Activated CD8-positive, alpha-beta memory T cell treated with anti-CD3 and anti-CD28 coated beads, Interleukin-2, amount 50 U/mL, for 48 hours (primary cell): Measurements from ENCODE around the gene KRTAP5-2.
"Not testable (repeated sequence)": the region's sequence is repeated elsewhere in the genome, so short reads cannot be mapped to it uniquely, and the experiment has no call there.

ENCODE experiments used
- DNase-seq: peaks from one replicate; pipeline ENCODE4 v3.0.0-alpha.2; 2020

Gene KRTAP5-2

DNA sequence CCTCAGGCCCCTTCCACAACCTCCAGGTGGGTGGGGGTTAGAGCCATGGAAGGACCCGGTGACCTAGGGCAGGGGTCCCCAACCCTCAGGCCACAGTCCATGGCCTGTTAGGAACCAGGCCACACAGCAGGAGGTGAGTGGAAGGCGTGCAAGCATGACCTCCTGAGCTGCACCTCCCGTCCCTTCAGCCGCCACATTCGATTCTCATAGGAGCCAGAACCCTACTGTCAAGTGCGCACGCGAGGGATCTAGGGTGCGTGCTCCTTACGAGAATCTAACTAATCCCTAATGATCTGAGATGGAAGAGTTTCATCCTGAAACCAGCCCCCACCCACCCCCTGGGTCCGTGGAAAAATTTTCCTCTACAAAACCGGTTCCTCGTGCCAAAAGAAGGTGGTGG, 27.4 kb upstream of the KRTAP5-2 start:
- DNase-seq = no peak

DNA sequence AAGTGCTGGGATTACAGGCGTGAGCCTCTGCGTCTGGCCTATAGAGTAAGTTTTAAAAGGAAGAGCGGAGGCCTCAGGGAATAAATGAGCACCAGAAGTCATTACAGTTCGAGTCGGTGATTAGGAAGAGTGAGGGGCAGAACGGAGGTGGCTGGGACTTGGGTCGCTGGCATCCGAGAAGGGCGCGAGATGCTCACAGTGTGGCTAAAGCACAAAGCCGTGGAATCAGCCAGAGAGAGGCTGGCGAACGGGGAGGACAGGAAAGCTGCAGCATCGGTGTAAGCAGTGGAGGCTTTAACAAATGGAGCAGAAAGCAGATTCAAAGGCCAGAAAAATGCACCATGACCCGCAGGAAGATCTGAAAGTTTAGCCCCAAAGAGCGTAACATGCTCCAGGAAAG, 26.5 kb upstream of the KRTAP5-2 start:
- DNase-seq = no peak

DNA sequence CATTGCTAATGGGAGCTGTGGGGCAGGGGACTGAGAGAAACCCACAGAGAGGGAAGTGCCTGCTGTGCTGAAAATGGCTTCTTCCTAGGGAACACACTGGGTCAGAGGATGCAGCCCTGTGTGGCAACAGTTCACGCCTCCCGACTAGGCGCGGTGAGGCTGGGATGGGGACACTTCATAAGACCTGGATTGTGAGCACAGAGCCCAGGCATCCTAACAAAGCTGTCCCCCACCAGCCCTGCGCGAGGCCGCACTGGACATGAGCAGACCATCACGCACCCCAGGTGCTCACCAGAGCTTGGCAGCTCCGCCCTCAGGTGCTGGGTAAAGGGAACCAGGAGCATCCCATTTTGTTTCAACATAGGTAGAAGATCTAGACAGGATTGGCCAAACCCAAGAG, 25.6 kb upstream of the KRTAP5-2 start:
- no peak for DNase-seq

DNA sequence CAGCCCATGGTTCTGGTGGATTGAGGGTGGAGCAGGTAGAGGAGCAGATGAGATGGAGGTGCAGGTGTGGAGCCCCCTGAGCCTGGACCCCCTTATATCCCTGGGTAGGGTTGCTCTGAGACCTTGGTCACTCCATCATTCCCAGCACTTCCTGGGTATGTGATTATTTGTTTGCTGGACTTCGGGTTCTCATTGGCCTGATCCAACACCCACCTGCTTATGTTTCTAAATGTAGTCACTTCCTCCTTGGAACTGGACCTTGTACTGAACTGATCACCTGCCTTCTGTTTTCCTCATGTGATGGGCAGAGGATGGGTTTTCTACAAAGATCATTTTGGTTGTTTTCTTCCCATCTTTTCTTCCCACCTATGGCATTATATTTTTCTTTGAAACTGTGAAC, 24.0 kb upstream of the KRTAP5-2 start, which contains the start of gene KRTAP5-4:
Gene KRTAP5-4 (minus strand): TSS at position 53 of the 400 bp plus-strand sequence. CDS start 45 bp downstream, at position 8.
- no peak for DNase-seq

DNA sequence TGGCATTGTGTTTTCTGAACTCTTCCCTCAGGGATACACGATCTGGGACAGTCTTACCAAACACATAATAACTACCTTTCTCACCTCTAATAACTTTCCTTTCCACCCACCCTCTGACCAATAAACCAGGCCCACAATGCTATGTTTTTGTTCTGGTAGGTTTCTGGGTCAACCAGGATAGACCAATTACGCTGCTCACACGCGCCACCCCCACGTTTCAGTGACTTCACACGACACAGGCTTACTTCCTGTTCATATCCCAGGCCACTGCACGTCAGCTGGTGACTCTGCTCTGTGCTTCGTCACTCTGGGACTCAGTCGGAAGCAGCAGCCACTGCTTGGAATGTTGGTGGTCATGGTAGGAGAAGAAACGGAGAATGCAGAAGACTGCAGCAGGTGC, 21.4 kb upstream of the KRTAP5-2 start:
- no peak for DNase-seq

DNA sequence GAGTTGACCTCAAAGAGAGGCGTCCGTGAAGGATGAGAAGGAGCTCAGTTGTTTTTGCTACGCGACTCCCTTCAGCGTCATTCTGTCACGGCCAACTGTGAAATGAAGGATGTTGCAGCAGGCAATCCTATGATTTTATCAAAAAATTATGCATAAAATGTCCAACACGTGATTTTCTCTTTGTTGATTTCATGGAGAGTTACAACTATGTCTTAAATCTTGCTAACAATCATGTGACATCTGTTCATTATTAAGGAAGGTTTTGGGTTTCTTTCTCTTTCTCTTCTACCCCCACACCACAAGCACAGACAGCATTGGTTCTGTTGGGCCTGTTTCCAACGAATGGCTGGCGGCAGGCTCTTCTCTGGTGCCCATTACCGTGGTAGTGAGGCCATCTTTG, 20.1 kb upstream of the KRTAP5-2 start:
- DNase-seq = no peak

DNA sequence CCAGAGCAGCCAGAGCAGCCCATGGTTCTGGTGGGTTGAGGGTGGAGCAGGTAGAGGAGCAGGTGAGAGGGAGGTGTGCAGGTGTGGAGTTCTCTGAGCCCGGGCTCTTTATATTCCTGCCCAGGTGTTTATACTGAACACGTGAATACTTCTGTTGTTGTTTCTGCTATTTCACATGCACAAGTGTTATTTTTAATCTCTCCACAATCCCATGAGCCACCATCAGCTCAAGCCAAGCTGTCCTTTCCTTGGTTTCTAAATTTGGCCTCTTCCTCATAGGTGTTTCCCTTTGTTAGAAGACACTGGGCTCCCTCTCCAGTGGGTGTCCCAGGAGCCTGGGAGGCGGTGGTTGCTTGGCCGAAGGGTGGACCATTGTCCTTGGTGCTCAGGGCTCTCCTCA, 10.3 kb upstream of the KRTAP5-2 start, which contains the start of gene KRTAP5-3:
Gene KRTAP5-3 (minus strand): TSS at position 101 of the 400 bp plus-strand sequence. CDS start 78 bp downstream, at position 23.
- DNase-seq = no peak

DNA sequence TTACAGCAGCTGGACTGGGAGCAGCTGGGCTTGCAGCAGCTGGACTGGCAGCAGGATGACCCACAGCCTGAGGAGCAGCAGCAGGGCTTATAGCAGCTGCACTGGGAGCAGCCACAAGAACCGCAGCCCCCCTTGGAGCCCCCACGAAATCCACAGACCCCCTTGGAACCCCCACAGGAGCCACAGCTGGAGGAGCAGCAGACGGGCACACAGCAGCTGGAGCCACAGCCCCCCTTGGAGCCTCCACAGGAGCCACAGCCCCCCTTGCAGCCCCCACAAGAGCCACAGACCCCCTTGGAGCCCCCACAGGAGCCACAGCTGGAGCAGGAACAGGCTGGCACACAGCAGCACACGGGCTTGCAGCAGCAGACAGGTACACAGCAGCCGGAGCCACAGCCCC, 9.8 kb upstream of the KRTAP5-2 start:
- not testable (repeated sequence) for DNase-seq

DNA sequence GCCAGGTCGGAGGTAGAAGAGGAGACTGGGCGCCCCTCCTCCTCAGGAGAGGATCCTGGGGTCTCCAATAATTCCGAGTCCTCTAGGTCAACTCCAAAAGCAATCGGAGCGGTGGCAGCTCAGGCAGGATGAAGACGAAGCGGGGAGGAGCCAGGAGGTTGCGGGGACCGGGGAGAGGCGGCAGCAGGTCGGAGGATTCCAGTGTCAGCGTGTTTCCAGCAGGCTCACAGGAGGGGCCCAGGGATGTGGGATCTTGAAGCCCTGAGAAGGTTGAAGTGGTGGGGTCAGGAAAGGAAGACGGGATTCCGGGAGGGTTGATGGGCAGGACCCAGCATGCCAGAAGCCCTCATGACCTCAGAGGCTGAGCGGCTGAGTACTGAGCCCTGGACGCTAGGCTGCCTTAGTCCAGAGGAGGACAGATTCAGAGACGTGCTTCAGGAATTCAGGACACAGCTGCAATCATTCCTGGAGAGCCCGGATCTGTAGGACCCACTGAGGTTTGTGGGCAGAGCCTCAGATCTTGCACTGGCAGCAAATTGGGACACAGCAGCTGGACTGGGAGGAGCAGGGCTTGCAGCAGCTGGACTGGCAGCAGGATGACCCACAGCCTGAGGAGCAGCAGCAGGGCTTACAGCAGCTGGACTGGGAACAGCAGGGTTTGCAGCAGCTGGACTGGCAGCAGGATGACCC, 9.2 kb upstream of the KRTAP5-2 start:
- DNase-seq = not testable (repeated sequence)

DNA sequence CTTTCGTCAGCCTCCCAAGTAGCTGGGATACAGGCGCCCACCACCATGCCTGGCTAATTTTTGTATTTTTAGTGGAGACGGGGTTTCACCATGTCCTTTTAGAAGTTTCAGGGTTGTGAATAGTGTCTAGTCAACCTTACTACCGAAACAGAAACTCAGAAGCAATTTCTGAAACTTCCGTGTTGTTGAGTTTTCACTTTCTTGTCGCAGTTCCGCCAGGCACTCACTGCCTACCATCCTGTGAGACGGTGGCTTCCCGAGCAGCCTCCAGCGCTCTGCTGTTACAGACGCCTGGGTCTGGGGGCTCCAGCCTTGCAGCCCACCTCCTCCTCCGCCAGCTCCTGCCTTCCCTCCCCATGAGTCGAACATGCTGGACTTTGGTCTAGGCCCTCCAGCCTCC, 7.8 kb upstream of the KRTAP5-2 start:
- not testable (repeated sequence) for DNase-seq

DNA sequence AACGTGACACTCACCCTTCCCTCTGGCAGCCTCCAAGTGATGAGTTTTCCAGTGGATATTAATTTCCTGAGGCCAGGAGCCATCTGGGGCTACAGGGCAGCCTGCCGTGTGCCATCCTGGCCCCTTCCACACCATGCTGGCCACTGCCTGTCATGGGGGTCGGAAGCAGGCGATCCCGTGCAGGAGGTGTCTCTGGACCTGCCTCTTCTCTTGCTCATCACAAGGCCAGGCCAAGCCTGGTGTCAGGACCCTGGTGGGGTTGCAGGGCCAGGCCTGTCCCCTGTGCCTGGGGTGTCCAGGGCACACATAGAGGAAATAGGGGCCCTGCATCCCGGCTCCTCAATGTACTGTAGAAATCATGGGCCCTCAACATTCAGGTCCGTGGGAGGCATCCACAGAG, 6.6 kb upstream of the KRTAP5-2 start:
- no peak for DNase-seq

DNA sequence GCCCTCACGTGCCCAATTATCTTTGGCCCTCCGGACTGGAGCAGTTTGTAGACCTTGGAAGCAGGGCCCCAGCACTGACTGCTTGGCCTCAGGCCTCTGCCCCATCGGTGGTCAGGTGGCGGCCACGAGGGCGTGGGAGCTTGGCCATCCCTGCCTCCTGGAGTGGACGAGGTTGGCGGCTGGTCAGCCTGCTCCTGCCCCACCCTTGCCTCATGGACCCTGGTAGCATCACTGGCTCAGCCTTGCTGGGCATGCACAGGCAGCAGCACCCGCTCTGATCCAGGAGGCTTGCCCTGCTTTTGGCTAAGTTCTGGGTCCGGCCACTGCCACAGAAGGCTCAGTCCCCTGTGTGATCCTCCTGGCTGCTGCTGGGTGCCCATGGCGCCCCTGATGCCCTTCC, 6.1 kb upstream of the KRTAP5-2 start:
- DNase-seq = no peak

DNA sequence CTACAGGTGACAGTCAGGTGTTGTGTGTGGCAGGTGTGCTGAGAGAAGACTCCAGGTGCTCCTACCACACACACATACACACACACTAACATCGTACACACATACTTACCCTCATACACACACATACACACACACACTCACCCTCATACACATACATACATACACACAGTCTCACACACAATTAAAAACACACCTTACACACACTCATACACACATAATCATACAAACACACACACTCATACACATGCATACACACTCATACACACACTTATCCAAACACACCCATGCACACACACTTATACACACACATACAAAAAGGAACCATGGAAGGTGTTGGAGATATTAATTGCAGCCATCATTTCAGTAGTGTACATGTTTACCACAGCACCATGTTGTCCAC, 5.5 kb upstream of the KRTAP5-2 start:
- DNase-seq = no peak

DNA sequence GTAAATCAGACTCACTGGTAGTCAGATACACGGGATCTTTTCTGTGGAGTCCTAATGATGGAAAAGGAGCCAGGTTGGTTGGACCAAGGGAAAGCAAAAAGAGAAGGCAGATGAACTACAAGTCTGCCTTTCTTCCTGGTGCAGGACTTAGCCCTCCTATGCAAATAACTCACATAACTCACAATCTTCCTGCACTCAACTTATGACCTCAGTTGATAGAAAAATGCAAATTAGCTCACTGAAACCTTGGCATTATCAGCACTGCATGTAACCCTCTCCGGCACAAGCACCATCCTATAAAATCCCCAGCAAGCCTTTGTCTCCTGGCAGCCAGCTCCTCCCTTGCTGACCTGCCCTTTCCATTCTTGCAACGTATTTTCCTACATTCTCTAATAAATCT, 3.6 kb upstream of the KRTAP5-2 start:
- not testable (repeated sequence) for DNase-seq

DNA sequence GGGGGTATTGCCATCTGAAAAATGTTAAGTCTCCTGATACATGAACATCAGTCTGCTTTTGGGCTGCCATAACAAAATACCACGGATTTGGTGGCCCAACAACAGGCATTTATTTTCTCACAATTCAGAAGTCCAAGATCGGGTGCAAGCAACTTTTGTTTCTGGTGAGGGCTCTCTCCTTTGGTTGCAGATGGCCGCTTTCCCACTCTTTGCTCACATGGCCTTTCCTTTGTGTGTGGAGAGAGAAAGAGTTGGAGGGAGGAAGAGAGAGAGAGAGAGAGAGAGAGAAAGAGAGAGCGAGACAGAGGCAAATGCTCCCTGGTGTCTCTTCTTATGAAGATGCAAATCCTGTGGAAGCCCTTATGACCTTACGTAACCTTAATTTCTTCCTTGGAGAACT, 2.5 kb upstream of the KRTAP5-2 start:
- DNase-seq = no peak

DNA sequence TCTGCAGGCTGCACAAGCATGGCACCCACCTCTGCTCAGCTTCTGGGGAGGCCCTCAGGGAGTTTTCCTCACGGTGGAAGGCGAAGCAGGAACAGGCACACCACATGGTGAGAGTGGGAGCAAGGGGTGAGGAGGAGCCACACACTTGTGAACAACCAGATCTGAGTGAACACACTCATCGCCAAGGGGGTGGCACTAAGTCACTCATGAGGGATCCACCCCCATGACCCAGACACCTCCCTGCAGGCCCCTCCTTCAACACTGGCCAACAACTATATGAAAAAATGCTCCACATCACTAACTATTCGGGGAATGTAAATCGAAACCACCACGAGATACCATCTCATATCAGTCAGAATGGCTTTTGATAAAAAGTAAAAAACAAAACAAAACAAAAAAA, 722 bp upstream of the KRTAP5-2 start:
- DNase-seq = no peak

DNA sequence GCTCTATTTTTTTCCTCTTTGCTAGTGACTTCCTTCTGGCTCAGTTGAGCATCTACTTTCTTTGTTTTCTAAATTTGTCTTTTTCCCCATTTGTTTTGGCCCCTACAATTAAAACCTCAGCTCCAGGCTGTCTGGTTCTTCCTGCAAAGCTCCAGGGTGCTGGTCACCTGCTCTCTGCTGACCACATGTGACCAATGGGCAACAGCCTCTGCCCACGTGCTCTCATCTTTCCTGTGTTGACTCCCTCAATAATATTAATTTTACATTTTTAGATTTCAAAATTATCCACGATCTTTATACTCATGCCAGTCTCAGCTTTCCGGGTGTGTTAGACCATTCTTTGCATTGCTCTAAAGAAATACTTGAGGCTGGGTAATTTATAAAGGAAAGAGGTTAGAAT, 312 bp upstream of the KRTAP5-2 start:
- DNase-seq = not testable (repeated sequence)

DNA sequence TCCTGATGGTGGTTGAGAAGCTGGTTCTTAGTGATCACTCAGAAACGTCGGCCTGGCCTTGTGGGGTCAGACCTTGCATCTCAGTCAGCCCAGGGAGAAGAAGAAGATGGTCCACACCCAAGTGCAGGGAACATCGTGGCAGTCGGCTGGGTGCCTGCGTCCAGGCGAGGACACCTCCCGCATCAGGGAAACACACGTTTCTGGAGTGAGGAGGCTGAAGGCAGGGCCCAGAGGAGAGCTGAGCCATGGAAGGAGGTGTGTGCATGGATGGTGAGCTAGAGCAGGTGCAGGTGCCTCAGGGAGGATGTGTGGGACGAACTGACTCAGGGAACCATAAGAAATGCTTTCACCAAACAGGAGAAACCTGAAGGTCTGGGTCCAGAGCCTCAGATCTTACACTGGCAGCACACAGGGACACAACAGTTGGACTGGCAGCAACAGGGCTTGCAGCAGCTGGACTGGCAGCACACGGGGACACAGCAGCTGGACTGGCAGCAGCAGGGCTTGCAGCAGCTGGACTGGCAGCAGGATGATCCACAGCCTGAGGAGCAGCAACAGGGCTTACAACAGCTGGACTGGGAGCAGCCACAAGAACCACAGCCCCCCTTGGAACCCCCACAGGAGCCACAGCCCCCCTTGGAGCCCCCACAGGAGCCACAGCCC, 632 bp downstream of the KRTAP5-2 start:
- DNase-seq = no peak

DNA sequence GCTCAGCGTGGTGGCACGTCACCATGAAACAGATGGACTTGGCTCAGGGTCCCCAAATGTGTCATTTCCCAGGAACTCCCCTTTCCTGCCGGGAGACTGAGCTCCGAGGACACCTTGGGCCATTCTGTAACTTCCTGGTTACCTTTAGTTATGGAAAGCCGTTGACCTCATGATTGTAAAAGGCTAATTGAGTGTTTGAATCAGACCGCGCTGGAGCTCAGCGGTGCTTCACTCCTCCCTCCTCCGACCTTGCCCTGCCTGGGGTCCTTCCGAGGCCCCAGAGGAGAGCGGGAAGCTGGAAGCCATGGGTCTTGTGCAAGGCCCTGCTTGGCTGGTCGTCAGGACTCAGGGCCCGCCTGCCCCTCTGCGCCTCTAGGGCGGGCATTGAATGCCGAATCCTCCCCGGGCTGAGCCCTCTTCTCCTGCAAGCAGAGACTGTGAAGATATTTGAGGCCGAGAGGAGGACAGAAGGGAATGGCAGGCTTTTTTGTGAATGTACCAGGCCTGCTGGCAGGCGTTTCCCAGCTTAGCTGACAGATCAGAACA, 1.4 kb downstream of the KRTAP5-2 start:
- DNase-seq = not testable (repeated sequence)

DNA sequence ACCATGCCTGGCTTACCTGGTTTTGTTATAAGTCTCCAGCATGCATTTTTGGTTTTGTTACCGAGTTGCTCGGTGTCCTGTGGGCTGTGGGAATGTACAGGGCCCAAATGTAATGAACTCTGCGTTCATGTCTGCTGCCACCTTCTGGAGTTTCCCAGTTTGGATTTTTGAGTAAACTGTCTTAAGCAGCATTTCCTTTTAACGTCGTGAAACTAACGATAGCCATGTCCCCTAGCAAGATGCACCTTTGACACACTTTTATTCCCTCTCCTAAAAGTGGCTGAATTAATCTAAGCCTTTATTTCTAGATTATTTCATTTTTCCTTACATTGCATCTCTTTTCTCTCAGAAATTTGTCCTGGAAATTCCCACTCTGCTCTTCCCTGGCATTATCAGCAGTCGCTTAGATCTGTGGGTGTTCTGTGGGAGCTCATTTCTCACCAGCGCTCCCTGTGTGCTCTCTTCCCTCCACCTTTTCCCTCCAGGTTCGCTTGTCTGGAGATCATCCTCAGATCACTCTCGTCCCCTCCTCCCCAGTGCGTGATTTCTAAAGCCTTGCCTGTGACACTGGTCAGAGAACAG, 2.0 kb downstream of the KRTAP5-2 start:
- DNase-seq = not testable (repeated sequence)

DNA sequence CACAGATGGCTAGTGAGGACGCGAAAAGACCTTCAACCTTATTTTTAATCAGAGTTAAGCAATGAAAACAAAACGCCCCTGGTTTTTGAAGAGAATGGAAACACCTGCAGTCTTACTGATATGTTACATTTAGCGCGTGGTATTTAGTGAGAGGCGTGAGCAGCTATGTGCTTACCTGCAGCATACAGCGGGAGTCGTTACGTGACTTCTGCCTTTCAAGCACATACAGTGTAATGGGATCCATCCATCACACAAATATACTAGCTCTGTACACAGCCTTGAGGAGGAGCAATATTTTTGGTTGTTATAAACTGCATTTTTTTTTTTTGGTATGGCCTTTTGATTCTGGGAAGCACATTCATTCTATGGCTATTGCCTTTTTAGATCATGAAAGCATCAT, 5.5 kb downstream of the KRTAP5-2 start:
- DNase-seq = no peak

DNA sequence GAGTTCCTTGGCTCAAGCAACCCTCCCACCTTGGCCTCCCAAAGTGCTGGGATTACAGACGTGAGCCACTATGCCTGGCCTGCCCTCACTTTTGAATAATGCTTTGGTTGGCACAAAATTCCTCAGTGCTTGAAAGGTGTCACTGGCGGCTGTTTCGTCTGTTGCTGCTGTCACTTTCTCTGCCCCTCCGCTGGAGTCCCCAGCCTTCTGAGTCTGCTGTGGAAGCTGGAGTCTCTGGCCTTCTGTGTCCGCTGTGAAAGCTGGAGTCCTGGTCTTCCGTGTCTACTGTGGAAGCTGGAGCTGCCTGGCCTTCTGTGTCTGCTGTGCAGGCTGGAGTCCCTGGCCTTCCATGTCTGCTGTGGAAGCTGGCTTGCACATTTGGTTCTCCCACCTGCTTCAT, 8.1 kb downstream of the KRTAP5-2 start:
- DNase-seq = no peak

DNA sequence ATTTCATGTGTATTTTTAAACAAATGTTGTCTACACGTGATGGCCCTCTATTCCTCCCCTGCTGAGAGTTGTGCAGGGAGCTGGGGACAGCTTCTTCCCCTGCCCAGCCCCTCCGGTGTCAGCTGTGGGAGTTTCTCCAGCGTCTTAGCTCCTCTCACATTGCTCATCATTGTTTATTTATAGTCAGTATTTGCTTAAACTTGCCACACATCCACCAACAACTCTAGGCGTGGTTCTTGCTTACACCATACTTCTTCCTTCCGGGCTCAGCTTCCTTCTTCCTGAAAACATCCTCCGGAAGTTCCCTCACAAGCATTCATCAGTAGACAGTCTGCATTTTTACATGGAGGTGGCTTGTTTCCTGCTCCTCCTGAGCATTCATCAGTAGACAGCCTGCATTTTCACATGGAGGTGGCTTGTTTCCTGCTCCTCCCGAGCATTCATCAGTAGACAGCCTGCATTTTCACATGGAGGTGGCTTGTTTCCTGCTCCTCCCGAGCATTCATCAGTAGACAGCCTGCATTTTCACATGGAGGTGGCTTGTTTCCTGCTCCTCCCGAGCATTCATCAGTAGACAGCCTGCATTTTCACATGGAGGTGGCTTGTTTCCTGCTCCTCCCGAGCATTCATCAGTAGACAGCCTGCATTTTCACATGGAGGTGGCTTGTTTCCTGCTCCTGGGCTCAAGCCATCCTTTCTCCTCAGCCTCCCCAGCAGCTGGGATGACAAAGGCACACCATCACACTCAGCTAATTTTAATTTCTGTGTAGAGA, 8.7 kb downstream of the KRTAP5-2 start:
- not testable (repeated sequence) for DNase-seq
